Measurements from ENCODE around the gene ZC2HC1C. TPM values are rescaled to one million over a fixed set of nuclear protein-coding genes. Genes with fewer than 3 reads are reported as not detected.

Gene ZC2HC1C
- total RNA-seq, 3 donors from 2014 or later = 4.0 to 4.8 (median 4.7) TPM

- H3K9me3 ChIP-seq = no peaks in the 10 kb centered on the region
- intact Hi-C loops (cut with DNase I, micrococcal nuclease) = no loop called here
- DNase-seq (no peak), ATAC-seq (peak; percentile 27)
- no peak overlapping the region for H3K4me3 ChIP-seq
- H3K4me1 ChIP-seq (ENCODE audit: low read depth) = no peaks in the 10 kb centered on the region
- no peak for TF ChIP-seq CTCF (IDR thresholded peaks at IDR 0.05)
- H3K36me3 ChIP-seq (ENCODE audit: low read depth) = no peaks in the 10 kb centered on the region
Observed at GRCh38 chr14:75030147-75030546, 39.3 kb upstream of the ZC2HC1C start.

- DNase-seq (no peak), ATAC-seq (no peak)
- Histone ChIP-seq H3K36me3 (ENCODE audit: low read depth) (no peaks in the 10 kb centered on the region), H3K9me3 (no peaks in the 10 kb centered on the region), H3K4me1 (ENCODE audit: low read depth) (no peaks in the 10 kb centered on the region), H3K4me3 (no peak overlapping the region)
- no peak for TF ChIP-seq CTCF (IDR thresholded peaks at IDR 0.05)
- intact Hi-C loops (cut with DNase I, micrococcal nuclease) = no loop called here
Observed at GRCh38 chr14:75032939-75033338, 36.5 kb upstream of the ZC2HC1C start.

- Histone ChIP-seq H3K4me1 (ENCODE audit: low read depth) (peaks cover 33% of the 10 kb centered on the region), H3K36me3 (ENCODE audit: low read depth) (no peaks in the 10 kb centered on the region), H3K9me3 (no peaks in the 10 kb centered on the region), H3K4me3 (no peak overlapping the region)
- ATAC-seq = peak; percentile 51
- TF ChIP-seq CTCF (IDR thresholded peaks at IDR 0.05) = no peak
- no peak for DNase-seq
- intact Hi-C loops (cut with DNase I, micrococcal nuclease) = no loop called here
Observed at GRCh38 chr14:75040507-75040906, 28.9 kb upstream of the ZC2HC1C start.

GRCh38 chr14:75040959-75041358 lies 28.5 kb upstream of the ZC2HC1C start:
- TF ChIP-seq CTCF (IDR thresholded peaks at IDR 0.05) = no peak
- H3K36me3 ChIP-seq (ENCODE audit: low read depth) = no peaks in the 10 kb centered on the region
- H3K9me3 ChIP-seq = no peaks in the 10 kb centered on the region
- ATAC-seq (peak; percentile 56), DNase-seq (no peak)
- peaks cover 33% of the 10 kb centered on the region for H3K4me1 ChIP-seq (ENCODE audit: low read depth)
- intact Hi-C loops (cut with DNase I, micrococcal nuclease) = no loop called here
- no peak overlapping the region for H3K4me3 ChIP-seq

GRCh38 chr14:75041613-75042012 lies 27.8 kb upstream of the ZC2HC1C start:
- peaks cover 33% of the 10 kb centered on the region for H3K4me1 ChIP-seq (ENCODE audit: low read depth)
- no peaks in the 10 kb centered on the region for H3K36me3 ChIP-seq (ENCODE audit: low read depth)
- no peaks in the 10 kb centered on the region for H3K9me3 ChIP-seq
- intact Hi-C loops (cut with DNase I, micrococcal nuclease) = no loop called here
- no peak for TF ChIP-seq CTCF (IDR thresholded peaks at IDR 0.05)
- H3K4me3 ChIP-seq = no peak overlapping the region
- DNase-seq (peak in 1 of 3 donors; percentile 63), ATAC-seq (peak; percentile 95)

- no peak for TF ChIP-seq CTCF (IDR thresholded peaks at IDR 0.05)
- intact Hi-C loops (cut with DNase I, micrococcal nuclease) = no loop called here
- DNase-seq = peak in 1 of 3 donors; percentile 22
- peak; percentile 23 for ATAC-seq
- Histone ChIP-seq H3K4me1 (ENCODE audit: low read depth) (peaks cover 36% of the 10 kb centered on the region), H3K36me3 (ENCODE audit: low read depth) (no peaks in the 10 kb centered on the region), H3K4me3 (no peak overlapping the region), H3K9me3 (no peaks in the 10 kb centered on the region)
Observed at GRCh38 chr14:75042035-75042434, 27.4 kb upstream of the ZC2HC1C start.

All from mucosa of descending colon (tissue), 3 donors.